ENCODE measurements around the gene PKIG.
A peak's percentile ranks its signal among the peaks of the same experiment; 100 is the strongest.

Gene PKIG

GRCh38 chr20:44593751-44594150 lies 11.4 kb downstream of the PKIG start:
- H3K27ac Mint-ChIP-seq = peak overlapping the region in 1 of 3 experiments; percentile 5
- H3K4me3 Mint-ChIP-seq = no peak overlapping the region
- TF ChIP-seq CTCF (IDR thresholded peaks at IDR 0.05; ENCODE audit: unreplicated experiment in 3 of 3) = no peak
- peaks cover 23% of the 10 kb centered on the region for H3K4me1 Mint-ChIP-seq
- no peaks in the 10 kb centered on the region for H3K9me3 Mint-ChIP-seq
- H3K36me3 Mint-ChIP-seq (ENCODE audit: low read depth) = peaks cover 26% of the 10 kb centered on the region
- no peaks in the 10 kb centered on the region for H3K27me3 Mint-ChIP-seq (ENCODE audit: low read depth)

DNA sequence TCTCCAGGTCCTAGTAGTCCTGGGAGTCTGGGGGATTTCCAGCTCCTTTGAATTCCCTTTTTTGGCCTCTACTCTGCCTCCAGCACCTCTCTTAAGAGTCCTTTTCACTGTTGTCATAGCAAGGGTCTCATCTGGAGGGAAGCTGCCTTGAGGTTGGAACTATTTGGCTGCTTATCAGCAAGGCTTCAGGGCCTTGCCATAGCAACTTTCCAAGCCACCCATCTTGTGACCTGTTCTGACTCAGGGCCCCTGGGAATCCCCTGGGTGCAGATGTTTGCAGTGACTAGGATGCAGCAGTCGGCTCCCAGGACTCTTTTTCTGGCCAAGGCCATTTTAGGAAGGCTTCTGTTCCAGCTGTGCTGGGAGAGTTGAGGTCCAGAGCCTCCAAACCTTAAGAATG lies 12.4 kb downstream of the PKIG start:
- no peak overlapping the region for H3K4me3 Mint-ChIP-seq
- no peak overlapping the region for H3K27ac Mint-ChIP-seq
- H3K9me3 Mint-ChIP-seq = no peaks in the 10 kb centered on the region
- TF ChIP-seq CTCF (IDR thresholded peaks at IDR 0.05; ENCODE audit: unreplicated experiment in 3 of 3) = no peak
- H3K36me3 Mint-ChIP-seq (ENCODE audit: low read depth) = peaks cover 24% of the 10 kb centered on the region
- H3K27me3 Mint-ChIP-seq (ENCODE audit: low read depth) = no peaks in the 10 kb centered on the region
- peaks cover 26% of the 10 kb centered on the region for H3K4me1 Mint-ChIP-seq

DNA sequence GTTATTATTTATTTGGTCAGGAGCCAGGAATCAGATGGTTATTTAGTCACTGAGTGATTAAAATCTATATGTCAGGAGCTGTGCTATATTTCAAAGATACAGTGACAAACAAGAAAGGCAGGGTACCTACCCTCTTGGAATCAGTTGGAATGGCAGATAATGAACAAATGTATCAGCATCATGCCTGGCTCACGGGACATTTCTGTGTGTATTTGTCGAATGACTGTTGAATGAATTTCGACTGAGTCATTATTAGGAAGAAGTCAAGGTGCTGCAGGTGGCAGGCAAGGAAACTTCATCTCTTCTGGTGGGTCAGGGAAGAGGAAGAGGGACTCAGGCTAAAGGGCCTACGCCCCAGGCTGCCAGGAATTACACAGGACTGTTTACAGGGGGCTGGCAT lies 13.6 kb downstream of the PKIG start:
- Mint-ChIP-seq H3K27me3 (ENCODE audit: low read depth) (no peaks in the 10 kb centered on the region), H3K4me1 (peaks cover 36% of the 10 kb centered on the region), H3K27ac (no peak overlapping the region), H3K36me3 (ENCODE audit: low read depth) (peaks cover 11% of the 10 kb centered on the region), H3K4me3 (no peak overlapping the region), H3K9me3 (no peaks in the 10 kb centered on the region)
- TF ChIP-seq CTCF (IDR thresholded peaks at IDR 0.05; ENCODE audit: unreplicated experiment in 3 of 3) = no peak

GRCh38 chr20:44596876-44597275 lies 14.5 kb downstream of the PKIG start:
- no peak overlapping the region for H3K4me3 Mint-ChIP-seq
- H3K27me3 Mint-ChIP-seq (ENCODE audit: low read depth) = no peaks in the 10 kb centered on the region
- no peak for TF ChIP-seq CTCF (IDR thresholded peaks at IDR 0.05; ENCODE audit: unreplicated experiment in 3 of 3)
- no peaks in the 10 kb centered on the region for H3K9me3 Mint-ChIP-seq
- peaks cover 45% of the 10 kb centered on the region for H3K4me1 Mint-ChIP-seq
- H3K36me3 Mint-ChIP-seq (ENCODE audit: low read depth) = peaks cover 8% of the 10 kb centered on the region
- no peak overlapping the region for H3K27ac Mint-ChIP-seq

GRCh38 chr20:44597516-44597915 lies 15.1 kb downstream of the PKIG start:
- Mint-ChIP-seq H3K4me1 (peaks cover 51% of the 10 kb centered on the region), H3K4me3 (no peak overlapping the region), H3K27ac (peak overlapping the region in 1 of 3 experiments; percentile 91), H3K27me3 (ENCODE audit: low read depth) (no peaks in the 10 kb centered on the region), H3K36me3 (ENCODE audit: low read depth) (peaks cover 8% of the 10 kb centered on the region), H3K9me3 (no peaks in the 10 kb centered on the region)
- no peak for TF ChIP-seq CTCF (IDR thresholded peaks at IDR 0.05; ENCODE audit: unreplicated experiment in 3 of 3)

DNA sequence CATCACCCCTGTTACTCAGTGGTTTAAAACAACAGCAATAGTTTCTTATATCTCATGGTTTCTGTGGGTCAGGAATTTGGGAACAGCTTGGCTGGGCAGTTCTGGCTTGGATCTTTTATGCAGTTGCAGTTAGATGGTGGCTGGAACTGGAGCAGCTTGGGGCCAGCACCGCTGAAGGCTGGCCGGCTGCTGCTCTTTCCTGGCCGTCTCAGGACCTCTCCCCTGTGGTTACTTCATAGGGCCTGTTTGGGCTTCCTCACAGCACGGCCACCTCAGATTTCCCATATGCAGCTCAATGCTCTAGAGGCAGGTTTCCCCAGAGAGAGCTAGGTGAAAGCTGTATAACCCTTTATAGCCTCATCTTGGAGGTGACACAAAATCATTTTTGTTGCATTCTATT lies 15.6 kb downstream of the PKIG start:
- Mint-ChIP-seq H3K27me3 (ENCODE audit: low read depth) (no peaks in the 10 kb centered on the region), H3K4me1 (peaks cover 51% of the 10 kb centered on the region), H3K9me3 (no peaks in the 10 kb centered on the region), H3K27ac (peak overlapping the region in 1 of 3 experiments; percentile 91), H3K36me3 (ENCODE audit: low read depth) (peaks cover 5% of the 10 kb centered on the region), H3K4me3 (no peak overlapping the region)
- no peak for TF ChIP-seq CTCF (IDR thresholded peaks at IDR 0.05; ENCODE audit: unreplicated experiment in 3 of 3)
